ENCODE measurements around the gene PPM1N. TPM values are rescaled to one million over a fixed set of nuclear protein-coding genes. Genes with fewer than 3 reads are reported as not detected.

The PPM1N gene
- total RNA-seq, result 0.57 TPM
- long read RNA-seq, result 0 reads

- DNase-seq, result peak; percentile 59
- ATAC-seq, result peak; percentile 4
- intact Hi-C loops (cut with micrococcal nuclease), result no loop called here
Measured at GRCh38 chr19:45498411-45499195, at the start of gene PPM1N. TSS of gene PPM1N (plus strand) at chr19:45498443. CDS start at chr19:45498473, 30 bp downstream.

- DNase-seq (no peak), ATAC-seq (no peak)
- intact Hi-C loops (cut with micrococcal nuclease), result no loop called here
Measured at GRCh38 chr19:45448887-45449299, 49.4 kb upstream of the PPM1N start.

DNA sequence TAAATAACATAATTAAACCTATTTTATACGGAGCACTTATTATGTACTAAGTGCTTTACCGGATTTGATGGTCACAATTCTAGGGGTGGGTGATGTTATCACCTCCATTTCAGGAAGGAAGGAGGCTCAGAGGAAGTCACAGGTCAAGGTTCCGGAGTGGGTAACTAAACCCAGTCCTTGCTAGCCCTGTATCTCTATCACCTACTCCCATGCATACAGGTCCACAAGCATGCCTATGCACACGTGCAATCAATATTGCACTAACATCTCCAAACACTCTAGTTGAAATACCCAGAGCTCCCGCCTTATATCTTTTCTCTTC lies 48.3 kb upstream of the PPM1N start:
- ATAC-seq, result peak; percentile 1
- intact Hi-C loops (cut with micrococcal nuclease), result no loop called here
- DNase-seq, result no peak

DNA sequence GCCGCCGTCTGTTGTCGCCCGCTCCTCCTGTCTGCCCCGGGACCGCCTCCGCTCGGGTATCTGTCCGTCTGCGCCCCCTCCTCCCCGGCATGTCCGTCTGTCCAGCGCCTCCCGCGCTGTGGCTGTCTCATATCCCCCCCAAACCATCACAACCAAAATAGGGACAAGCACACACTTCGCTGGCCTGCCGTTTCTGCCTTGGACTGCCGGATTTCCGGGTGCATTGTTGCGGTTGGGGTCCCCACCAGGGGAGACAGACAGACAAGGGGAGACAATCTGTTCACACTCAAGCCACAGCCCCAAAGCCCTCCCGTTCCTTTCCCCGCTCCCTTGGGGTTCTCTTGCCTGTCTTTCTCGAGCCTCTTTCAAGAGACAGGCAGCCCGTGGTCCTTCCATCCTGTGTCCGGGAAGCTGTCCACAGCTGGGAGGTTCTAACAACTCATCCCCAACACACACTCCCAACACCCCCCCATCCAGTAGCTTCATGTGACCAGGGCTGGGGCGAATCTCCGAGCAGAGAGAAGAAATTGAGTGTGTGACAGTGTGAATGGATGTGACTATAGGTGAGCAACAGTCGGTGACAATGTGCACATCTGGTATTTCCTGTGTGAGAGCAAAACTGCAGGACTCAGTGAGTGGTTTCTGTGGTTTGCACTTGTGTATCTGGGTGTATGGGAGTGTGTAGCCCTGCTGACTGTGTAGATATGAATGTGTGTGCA lies 47.0 kb upstream of the PPM1N start:
- ATAC-seq (peak; percentile 6), DNase-seq (peak; percentile 44)
- intact Hi-C loops (cut with micrococcal nuclease), result no loop called here

- intact Hi-C loops (cut with micrococcal nuclease), result no loop called here
- ATAC-seq (no peak), DNase-seq (no peak)
Measured at GRCh38 chr19:45451850-45452387, 46.3 kb upstream of the PPM1N start.

- ATAC-seq, result peak; percentile 92
- intact Hi-C loops (cut with micrococcal nuclease), result no loop called here
- DNase-seq, result peak; percentile 91
Measured at GRCh38 chr19:45455707-45456499, 42.3 kb upstream of the PPM1N start.

- intact Hi-C loops (cut with micrococcal nuclease), result no loop called here
- ATAC-seq (no peak), DNase-seq (no peak)
Measured at GRCh38 chr19:45456500-45456815, 41.8 kb upstream of the PPM1N start.

DNA sequence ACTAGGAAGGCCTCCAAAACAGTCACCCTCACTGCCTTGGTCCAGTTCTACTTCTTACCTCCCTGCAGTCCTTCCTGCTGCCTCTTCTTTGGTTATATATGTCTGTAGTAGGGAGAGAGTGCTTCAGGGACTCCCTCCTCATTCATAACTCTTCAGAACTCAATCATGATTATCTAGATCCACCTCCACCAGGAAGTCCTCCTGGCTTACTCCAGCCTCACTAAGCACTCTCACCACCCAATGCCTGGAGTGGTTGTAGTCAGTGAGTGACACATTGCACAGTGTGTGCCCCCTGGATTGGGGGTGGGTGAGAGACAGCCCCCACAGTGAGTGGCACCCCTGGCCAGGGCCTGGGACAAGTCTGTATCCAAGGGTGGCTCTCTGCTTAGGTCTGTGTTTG lies 40.5 kb upstream of the PPM1N start:
- DNase-seq, result no peak
- intact Hi-C loops (cut with micrococcal nuclease), result no loop called here
- ATAC-seq, result no peak

DNA sequence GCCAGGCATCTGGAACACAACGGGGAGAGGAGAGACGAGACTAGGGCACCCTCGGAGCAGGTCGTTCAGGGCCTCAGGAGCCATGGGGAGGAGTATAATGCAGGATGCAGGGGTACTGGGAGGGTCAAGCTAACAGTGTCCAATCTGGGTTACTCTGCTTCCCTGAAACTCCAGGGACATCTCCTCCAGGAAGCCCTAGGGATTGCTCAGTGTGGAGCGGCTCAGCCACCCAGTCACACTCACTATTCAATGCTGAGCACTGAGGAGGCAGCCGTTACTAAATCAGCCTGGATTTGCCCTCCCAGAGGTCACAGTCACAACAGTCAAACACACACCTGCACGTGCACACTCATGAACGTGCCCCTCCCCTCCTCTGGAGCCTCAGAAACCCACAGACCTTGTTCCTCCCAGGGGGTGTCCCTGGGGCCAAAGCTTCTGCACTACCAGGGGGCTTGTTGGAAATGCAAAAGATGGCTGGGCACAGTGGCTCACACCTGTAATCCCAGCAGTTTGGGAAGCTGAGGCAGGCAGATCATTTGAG lies 37.4 kb upstream of the PPM1N start:
- intact Hi-C loops (cut with micrococcal nuclease), result no loop called here
- DNase-seq (no peak), ATAC-seq (no peak)

- no peak for ATAC-seq
- DNase-seq, result no peak
- intact Hi-C loops (cut with micrococcal nuclease), result no loop called here
Measured at GRCh38 chr19:45462174-45462573, 36.1 kb upstream of the PPM1N start.

DNA sequence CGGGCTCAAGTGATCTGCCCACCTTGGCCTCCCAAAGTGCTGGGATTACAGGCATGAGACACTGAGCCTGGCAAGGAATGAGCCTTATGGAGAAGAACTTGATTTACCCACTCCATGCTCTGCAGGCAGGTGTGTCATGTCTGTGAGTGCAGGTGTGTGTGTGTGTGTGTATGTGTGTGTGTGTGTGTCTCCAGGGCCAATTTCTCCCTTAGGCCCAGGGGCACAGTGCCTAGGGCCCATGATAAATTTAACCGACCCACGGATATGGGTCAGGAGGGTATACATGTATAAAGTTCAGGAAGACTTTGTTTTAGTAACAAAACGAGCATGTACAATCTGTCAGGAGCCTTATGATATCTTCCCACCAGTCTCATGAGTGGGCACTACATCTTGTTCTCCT lies 35.0 kb upstream of the PPM1N start:
- no peak for DNase-seq
- intact Hi-C loops (cut with micrococcal nuclease), result no loop called here
- no peak for ATAC-seq

- ATAC-seq (no peak), DNase-seq (no peak)
- intact Hi-C loops (cut with micrococcal nuclease), result no loop called here
Measured at GRCh38 chr19:45464274-45464673, 34.0 kb upstream of the PPM1N start.

GRCh38 chr19:45464852-45465441 lies 33.3 kb upstream of the PPM1N start:
- ATAC-seq (no peak), DNase-seq (no peak)
- intact Hi-C loops (cut with micrococcal nuclease), result no loop called here

DNA sequence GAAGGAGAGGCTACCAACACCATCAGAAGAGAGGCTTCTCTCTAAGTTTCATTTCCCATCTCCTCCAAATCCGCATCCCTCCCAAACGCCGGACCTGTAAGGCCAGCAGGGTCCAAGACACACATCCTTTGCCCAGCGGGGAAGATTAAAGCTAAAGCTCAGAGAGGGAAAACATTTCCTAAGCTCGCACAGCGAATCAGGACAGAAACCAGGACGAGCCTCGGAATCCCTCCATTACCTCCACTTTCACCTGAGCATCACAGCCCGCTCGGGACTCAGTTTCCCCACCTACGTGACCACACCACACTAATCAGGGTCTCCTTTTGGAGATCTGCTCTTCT lies 31.2 kb upstream of the PPM1N start:
- ATAC-seq (no peak), DNase-seq (no peak)
- intact Hi-C loops (cut with micrococcal nuclease), result no loop called here

GRCh38 chr19:45467456-45468158 lies 30.6 kb upstream of the PPM1N start, which contains the start of gene FOSB:
TSS of gene FOSB (plus strand) at chr19:45467996. CDS start at chr19:45468587, 591 bp downstream.
- DNase-seq, result peak; percentile 97
- intact Hi-C loops (cut with micrococcal nuclease), result no loop called here
- peak; percentile 62 for ATAC-seq

DNA sequence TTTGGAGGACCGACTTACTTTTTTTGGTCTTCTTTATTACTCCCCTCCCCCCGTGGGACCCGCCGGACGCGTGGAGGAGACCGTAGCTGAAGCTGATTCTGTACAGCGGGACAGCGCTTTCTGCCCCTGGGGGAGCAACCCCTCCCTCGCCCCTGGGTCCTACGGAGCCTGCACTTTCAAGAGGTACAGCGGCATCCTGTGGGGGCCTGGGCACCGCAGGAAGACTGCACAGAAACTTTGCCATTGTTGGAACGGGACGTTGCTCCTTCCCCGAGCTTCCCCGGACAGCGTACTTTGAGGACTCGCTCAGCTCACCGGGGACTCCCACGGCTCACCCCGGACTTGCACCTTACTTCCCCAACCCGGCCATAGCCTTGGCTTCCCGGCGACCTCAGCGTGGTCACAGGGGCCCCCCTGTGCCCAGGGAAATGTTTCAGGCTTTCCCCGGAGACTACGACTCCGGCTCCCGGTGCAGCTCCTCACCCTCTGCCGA lies 30.0 kb upstream of the PPM1N start:
- DNase-seq (peak; percentile 43), ATAC-seq (no peak)
- intact Hi-C loops (cut with micrococcal nuclease), result no loop called here

DNA sequence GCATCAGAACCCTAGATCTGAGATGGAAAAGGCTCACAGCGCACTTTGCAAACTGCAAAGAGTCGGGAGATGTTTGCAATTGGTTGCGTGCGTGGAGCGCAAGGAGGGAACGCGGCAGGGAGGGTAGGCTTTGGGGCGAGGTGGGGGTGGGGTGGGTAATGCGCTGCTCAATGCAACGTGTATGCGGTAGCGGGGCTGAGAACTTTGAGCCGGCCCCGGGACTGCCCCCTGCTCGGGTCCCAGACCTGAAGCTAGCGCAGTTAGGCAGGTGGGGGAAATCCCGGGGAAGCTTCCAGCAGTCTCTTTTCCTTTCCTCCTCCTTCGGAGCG lies 29.5 kb upstream of the PPM1N start:
- peak; percentile 14 for ATAC-seq
- intact Hi-C loops (cut with micrococcal nuclease), result no loop called here
- no peak for DNase-seq

GRCh38 chr19:45469132-45469944 lies 28.9 kb upstream of the PPM1N start:
- intact Hi-C loops (cut with micrococcal nuclease), result no loop called here
- ATAC-seq (peak; percentile 90), DNase-seq (peak; percentile 97)
